ENCODE measurements around the gene CACNA1G. TPM values are rescaled to one million over a fixed set of nuclear protein-coding genes. Genes with fewer than 3 reads are reported as not detected.

CACNA1G gene
- total RNA-seq, 2 experiments from 2014 or later = 0.22 to 0.24 TPM

GRCh38 chr17:50562242-50563091 is 2.0 kb downstream of the CACNA1G start:
- no peak for DNase-seq
- CTCF ChIA-PET = interaction anchor here (0.5 to 1.7 kb wide), 11 partner anchors 13 to 310 kb away, joined by 3 to 7 read pairs (median 4); partner anchors contain the start of gene ANKRD40
- peaks cover 59% of the 10 kb centered on the region for H3K27me3 Mint-ChIP-seq (ENCODE audit: low read depth)
- no peaks in the 10 kb centered on the region for H3K9me3 Mint-ChIP-seq
- peaks cover 27% of the 10 kb centered on the region for H3K4me1 Mint-ChIP-seq (ENCODE audit: low read depth)
- peak overlapping the region; percentile 13 for H3K4me3 Mint-ChIP-seq
- no peak overlapping the region for H3K27ac Mint-ChIP-seq
- intact Hi-C loops (cut with micrococcal nuclease) = loop anchor here (5.0 kb wide), 2 partner anchors 65 to 145 kb away; partner anchors contain the start of gene ANKRD40
- no peaks in the 10 kb centered on the region for H3K36me3 Mint-ChIP-seq (ENCODE audit: low read depth)

GRCh38 chr17:50563092-50563511 is 2.6 kb downstream of the CACNA1G start:
- H3K36me3 Mint-ChIP-seq (ENCODE audit: low read depth) = no peaks in the 10 kb centered on the region
- peaks cover 57% of the 10 kb centered on the region for H3K27me3 Mint-ChIP-seq (ENCODE audit: low read depth)
- H3K4me3 Mint-ChIP-seq = no peak overlapping the region
- intact Hi-C loops (cut with micrococcal nuclease) = loop anchor here (5.0 kb wide), 2 partner anchors 64 to 144 kb away; partner anchors contain the start of gene ANKRD40
- no peaks in the 10 kb centered on the region for H3K9me3 Mint-ChIP-seq
- peaks cover 27% of the 10 kb centered on the region for H3K4me1 Mint-ChIP-seq (ENCODE audit: low read depth)
- DNase-seq = no peak
- H3K27ac Mint-ChIP-seq = no peak overlapping the region
- CTCF ChIA-PET = interaction anchor here (0.8 to 1.7 kb wide), 9 partner anchors 13 to 145 kb away, joined by 3 to 7 read pairs (median 4); partner anchors contain the start of gene ANKRD40

DNA sequence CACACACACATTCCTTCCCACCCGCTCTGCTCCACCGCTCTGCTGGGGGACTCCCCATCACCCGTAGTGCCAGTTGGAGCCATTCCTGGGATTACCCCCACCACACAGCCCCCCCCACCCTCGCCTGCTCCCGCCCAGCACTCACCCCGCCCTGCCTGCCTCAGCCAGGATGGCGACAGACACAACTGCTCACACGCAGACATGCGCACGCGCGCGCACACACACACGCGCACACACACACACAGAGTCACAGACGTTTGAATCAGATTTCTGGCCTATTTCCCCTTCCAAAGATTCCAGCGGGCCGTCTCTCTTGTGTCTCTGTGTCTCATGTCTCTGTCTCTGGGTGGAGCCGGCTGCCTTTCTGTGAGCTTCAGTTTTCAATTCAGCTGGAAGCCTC is 4.4 kb downstream of the CACNA1G start:
- H3K9me3 Mint-ChIP-seq = no peaks in the 10 kb centered on the region
- H3K4me1 Mint-ChIP-seq (ENCODE audit: low read depth) = peaks cover 12% of the 10 kb centered on the region
- no peak for DNase-seq
- H3K27ac Mint-ChIP-seq = no peak overlapping the region
- intact Hi-C loops (cut with micrococcal nuclease) = loop anchor here (5.0 kb wide), 2 partner anchors 62 to 142 kb away; partner anchors contain the start of gene ANKRD40
- CTCF ChIA-PET = no interaction called here
- H3K36me3 Mint-ChIP-seq (ENCODE audit: low read depth) = no peaks in the 10 kb centered on the region
- no peak overlapping the region for H3K4me3 Mint-ChIP-seq
- peaks cover 46% of the 10 kb centered on the region for H3K27me3 Mint-ChIP-seq (ENCODE audit: low read depth)

DNA sequence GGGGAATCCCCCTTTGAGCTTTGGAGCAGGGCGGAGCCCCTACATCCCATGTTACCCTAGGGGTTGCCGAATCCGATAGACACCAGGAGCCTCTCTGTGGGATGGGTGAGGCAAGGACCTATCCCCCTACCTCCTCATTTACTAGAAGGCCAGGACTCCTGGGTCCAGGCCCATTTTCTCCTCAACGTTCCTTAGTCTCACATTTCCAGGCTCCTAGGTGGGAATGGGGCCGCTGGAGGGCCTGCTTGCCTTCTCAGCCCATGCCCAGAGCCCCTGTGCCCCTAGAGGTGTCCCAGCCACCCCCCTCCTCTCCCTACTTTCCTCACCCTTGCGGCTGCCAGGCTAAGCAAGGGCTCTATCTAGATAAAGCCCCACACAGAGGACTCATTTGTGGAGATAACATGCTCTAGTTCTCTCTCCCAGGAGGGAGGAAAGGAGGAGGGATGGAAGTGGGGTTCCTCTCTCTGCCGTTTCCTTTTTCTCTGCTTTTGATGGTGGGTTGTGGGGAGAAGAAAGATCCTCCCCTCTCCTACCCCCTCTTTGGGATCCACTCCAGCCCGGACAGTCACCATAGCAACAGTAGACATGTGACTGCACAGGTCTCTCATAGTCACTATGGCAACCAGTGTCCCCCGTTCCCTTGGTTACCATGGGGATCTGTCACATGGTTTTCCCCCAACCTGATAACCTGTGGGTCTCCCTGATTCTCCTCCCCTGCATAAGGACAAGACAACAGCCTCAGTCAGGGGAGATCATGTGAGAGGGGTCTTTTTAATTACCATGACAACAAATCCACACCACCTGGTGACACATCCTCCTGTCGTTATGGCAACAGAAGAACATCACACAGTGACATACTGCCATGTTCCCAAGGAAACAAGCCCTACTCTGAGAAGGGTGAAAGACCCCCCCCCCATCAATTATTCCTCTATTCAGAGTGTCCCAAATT is 5.2 kb downstream of the CACNA1G start:
- CTCF ChIA-PET = no interaction called here
- Mint-ChIP-seq H3K27me3 (ENCODE audit: low read depth) (peaks cover 43% of the 10 kb centered on the region), H3K9me3 (no peaks in the 10 kb centered on the region), H3K27ac (no peak overlapping the region), H3K4me1 (ENCODE audit: low read depth) (peaks cover 8% of the 10 kb centered on the region), H3K36me3 (ENCODE audit: low read depth) (no peaks in the 10 kb centered on the region), H3K4me3 (no peak overlapping the region)
- intact Hi-C loops (cut with micrococcal nuclease) = no loop called here
- DNase-seq = no peak

DNA sequence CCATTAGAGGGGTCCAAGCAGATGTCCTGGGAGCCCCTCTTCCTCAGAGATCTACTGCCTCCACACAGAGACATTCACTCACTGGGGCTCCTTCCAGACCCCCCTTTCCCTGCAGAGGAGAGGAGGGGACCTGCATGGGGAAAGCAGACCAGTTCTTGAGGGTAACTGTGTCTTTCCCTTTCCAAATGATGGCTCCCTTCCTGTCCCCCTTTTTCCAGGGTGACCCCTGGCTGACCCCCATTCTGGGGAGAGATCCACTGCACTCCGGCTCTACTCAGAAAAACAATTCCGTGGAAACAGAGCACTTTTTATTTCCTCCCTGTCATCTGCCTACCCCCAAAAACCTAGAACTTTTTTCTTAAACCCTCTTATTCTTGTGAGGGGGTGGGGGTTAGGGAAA is 6.4 kb downstream of the CACNA1G start:
- Mint-ChIP-seq H3K36me3 (ENCODE audit: low read depth) (no peaks in the 10 kb centered on the region), H3K4me1 (ENCODE audit: low read depth) (peaks cover 8% of the 10 kb centered on the region), H3K27me3 (ENCODE audit: low read depth) (peaks cover 43% of the 10 kb centered on the region), H3K9me3 (no peaks in the 10 kb centered on the region), H3K27ac (no peak overlapping the region), H3K4me3 (no peak overlapping the region)
- DNase-seq = no peak
- intact Hi-C loops (cut with micrococcal nuclease) = no loop called here
- CTCF ChIA-PET = no interaction called here

- intact Hi-C loops (cut with micrococcal nuclease) = no loop called here
- CTCF ChIA-PET = interaction anchor here (1.4 kb wide), 1 partner anchor 58 kb away, joined by 3 read pairs; no protein-coding TSS in a partner anchor
- Mint-ChIP-seq H3K36me3 (ENCODE audit: low read depth) (no peaks in the 10 kb centered on the region), H3K4me1 (ENCODE audit: low read depth) (peaks cover 4% of the 10 kb centered on the region), H3K9me3 (no peaks in the 10 kb centered on the region), H3K27me3 (ENCODE audit: low read depth) (peaks cover 30% of the 10 kb centered on the region), H3K4me3 (no peak overlapping the region), H3K27ac (no peak overlapping the region)
- no peak for DNase-seq
Observed at GRCh38 chr17:50568659-50569058, 8.1 kb downstream of the CACNA1G start.

DNA sequence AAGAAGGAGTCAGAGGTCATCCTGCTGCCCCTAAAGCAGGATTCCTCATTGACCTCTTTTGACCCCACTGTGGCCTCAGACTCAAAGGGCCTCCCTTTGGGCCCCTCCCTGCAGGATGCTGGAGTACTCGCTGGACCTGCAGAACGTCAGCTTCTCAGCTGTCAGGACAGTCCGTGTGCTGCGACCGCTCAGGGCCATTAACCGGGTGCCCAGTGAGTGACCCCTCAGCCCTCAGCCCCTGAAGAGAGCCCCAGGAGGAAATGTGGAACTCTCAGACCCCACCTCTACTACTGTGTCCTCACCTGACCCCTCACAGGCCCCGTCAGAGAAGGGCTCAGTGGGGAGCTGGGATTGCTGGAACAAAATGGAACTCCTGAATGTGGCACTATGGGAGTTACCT is 9.1 kb downstream of the CACNA1G start:
- CTCF ChIA-PET = no interaction called here
- intact Hi-C loops (cut with micrococcal nuclease) = no loop called here
- Mint-ChIP-seq H3K4me1 (ENCODE audit: low read depth) (peaks cover 4% of the 10 kb centered on the region), H3K27me3 (ENCODE audit: low read depth) (peaks cover 21% of the 10 kb centered on the region), H3K9me3 (no peaks in the 10 kb centered on the region), H3K36me3 (ENCODE audit: low read depth) (no peaks in the 10 kb centered on the region), H3K4me3 (no peak overlapping the region), H3K27ac (no peak overlapping the region)
- no peak for DNase-seq

- H3K4me1 Mint-ChIP-seq (ENCODE audit: low read depth) = peaks cover 1% of the 10 kb centered on the region
- CTCF ChIA-PET = no interaction called here
- no peaks in the 10 kb centered on the region for H3K36me3 Mint-ChIP-seq (ENCODE audit: low read depth)
- H3K9me3 Mint-ChIP-seq = no peaks in the 10 kb centered on the region
- H3K27me3 Mint-ChIP-seq (ENCODE audit: low read depth) = peaks cover 17% of the 10 kb centered on the region
- no peak overlapping the region for H3K4me3 Mint-ChIP-seq
- intact Hi-C loops (cut with micrococcal nuclease) = no loop called here
- no peak for DNase-seq
- no peak overlapping the region for H3K27ac Mint-ChIP-seq
Observed at GRCh38 chr17:50570032-50570431, 9.5 kb downstream of the CACNA1G start.

DNA sequence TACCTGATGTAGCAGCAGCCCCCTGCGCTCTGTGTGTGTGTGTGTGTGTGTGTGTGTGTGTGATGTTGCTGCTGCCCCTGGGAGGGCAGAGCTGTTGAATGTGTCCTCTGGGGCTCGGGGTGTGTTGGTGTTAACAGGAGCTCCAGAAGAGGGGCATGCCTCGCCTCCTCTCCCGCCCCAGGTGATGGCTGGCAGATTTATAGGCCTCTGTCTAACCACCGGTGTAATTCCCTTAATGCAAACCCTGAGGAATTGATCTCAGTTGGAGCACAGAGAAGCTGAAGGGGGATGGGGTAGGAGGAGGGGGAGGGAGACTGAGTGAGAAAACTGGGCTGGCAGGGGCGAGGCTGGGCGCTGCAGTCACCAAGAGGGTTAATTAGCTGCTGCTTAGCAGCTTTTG is 10.0 kb downstream of the CACNA1G start:
- Mint-ChIP-seq H3K9me3 (no peaks in the 10 kb centered on the region), H3K27me3 (ENCODE audit: low read depth) (peaks cover 15% of the 10 kb centered on the region), H3K4me1 (ENCODE audit: low read depth) (no peaks in the 10 kb centered on the region), H3K36me3 (ENCODE audit: low read depth) (no peaks in the 10 kb centered on the region), H3K4me3 (no peak overlapping the region), H3K27ac (no peak overlapping the region)
- CTCF ChIA-PET = no interaction called here
- no peak for DNase-seq
- intact Hi-C loops (cut with micrococcal nuclease) = no loop called here

DNA sequence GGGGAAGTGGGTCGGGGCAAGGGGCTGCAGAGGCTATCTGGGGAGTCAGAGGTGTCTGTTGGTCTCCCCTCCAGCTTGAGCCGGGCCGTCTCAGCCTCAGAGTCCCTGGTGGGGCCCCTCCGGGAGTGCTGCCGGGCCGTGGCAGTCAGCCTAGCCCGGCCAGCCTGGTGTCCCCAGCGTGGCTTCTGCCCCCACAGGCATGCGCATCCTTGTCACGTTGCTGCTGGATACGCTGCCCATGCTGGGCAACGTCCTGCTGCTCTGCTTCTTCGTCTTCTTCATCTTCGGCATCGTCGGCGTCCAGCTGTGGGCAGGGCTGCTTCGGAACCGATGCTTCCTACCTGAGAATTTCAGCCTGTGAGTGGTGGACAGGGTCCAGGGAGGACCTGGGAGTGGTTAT is 11.2 kb downstream of the CACNA1G start:
- intact Hi-C loops (cut with micrococcal nuclease) = no loop called here
- CTCF ChIA-PET = no interaction called here
- no peaks in the 10 kb centered on the region for H3K9me3 Mint-ChIP-seq
- no peaks in the 10 kb centered on the region for H3K36me3 Mint-ChIP-seq (ENCODE audit: low read depth)
- no peak for DNase-seq
- H3K4me3 Mint-ChIP-seq = no peak overlapping the region
- H3K27ac Mint-ChIP-seq = no peak overlapping the region
- H3K27me3 Mint-ChIP-seq (ENCODE audit: low read depth) = peaks cover 4% of the 10 kb centered on the region
- H3K4me1 Mint-ChIP-seq (ENCODE audit: low read depth) = no peaks in the 10 kb centered on the region

DNA sequence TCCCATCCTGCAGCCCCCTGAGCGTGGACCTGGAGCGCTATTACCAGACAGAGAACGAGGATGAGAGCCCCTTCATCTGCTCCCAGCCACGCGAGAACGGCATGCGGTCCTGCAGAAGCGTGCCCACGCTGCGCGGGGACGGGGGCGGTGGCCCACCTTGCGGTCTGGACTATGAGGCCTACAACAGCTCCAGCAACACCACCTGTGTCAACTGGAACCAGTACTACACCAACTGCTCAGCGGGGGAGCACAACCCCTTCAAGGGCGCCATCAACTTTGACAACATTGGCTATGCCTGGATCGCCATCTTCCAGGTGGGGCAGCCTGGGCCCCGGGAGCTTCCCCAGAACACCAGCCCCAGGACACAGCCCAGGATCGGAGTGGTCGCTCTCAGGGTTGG is 12.0 kb downstream of the CACNA1G start:
- no peak overlapping the region for H3K4me3 Mint-ChIP-seq
- H3K27me3 Mint-ChIP-seq (ENCODE audit: low read depth) = peaks cover 1% of the 10 kb centered on the region
- H3K27ac Mint-ChIP-seq = no peak overlapping the region
- no peaks in the 10 kb centered on the region for H3K9me3 Mint-ChIP-seq
- no peaks in the 10 kb centered on the region for H3K4me1 Mint-ChIP-seq (ENCODE audit: low read depth)
- no peak for DNase-seq
- intact Hi-C loops (cut with micrococcal nuclease) = no loop called here
- CTCF ChIA-PET = no interaction called here
- no peaks in the 10 kb centered on the region for H3K36me3 Mint-ChIP-seq (ENCODE audit: low read depth)

DNA sequence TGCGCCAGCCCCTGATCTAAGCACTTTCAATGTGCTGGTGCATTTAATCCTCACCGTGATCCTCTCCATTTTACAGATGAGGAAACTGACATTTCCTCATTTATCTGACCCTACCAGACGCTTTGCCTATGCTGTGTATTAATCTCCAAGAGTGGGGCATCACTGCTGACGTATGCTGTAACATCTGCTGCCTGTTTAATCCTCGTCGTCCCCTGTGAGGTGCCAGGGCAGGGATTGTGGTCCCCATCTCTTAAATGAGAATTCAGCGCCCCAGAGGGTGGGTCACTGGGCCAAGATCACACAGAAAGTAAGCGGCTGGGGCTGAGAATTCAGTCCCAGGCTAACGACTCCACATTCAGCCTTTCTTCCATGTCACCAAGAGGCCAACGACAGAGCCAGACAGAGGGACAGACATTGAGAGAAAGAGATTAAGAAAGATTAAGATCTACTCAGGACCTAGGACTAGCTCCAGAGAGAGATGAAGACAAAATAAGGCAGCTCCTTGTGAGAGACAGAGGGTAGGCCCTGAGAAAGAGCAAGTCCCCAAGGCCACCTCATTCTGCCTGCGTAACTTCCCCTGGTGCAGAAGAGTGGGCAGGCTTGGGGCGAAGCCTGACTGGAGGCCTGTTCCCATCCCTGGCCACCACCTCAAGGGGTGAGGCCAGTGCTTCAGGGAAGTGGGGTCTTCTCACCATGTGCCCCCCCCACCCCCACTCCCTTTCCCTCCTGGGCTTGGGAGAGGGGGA is 13.5 kb downstream of the CACNA1G start:
- CTCF ChIA-PET = interaction anchor here (0.6 to 1.6 kb wide), 8 partner anchors 27 to 352 kb away, joined by 3 to 5 read pairs (median 3); partner anchors contain the start of genes RSAD1 and SPATA20
- Mint-ChIP-seq H3K4me1 (ENCODE audit: low read depth) (no peaks in the 10 kb centered on the region), H3K9me3 (no peaks in the 10 kb centered on the region), H3K36me3 (ENCODE audit: low read depth) (no peaks in the 10 kb centered on the region), H3K27ac (no peak overlapping the region), H3K27me3 (ENCODE audit: low read depth) (peaks cover 4% of the 10 kb centered on the region), H3K4me3 (no peak overlapping the region)
- DNase-seq = no peak
- intact Hi-C loops (cut with micrococcal nuclease) = no loop called here
